HUDEP-2 (cell line): ENCODE results near the gene S100A13.
A peak's percentile ranks its signal among the peaks of the same experiment; 100 is the strongest.
"Not testable (repeated sequence)": the region's sequence is repeated elsewhere in the genome, so short reads cannot be mapped to it uniquely, and the experiment has no call there.

Source experiments
- DNase-seq, 76 experiments: peaks; one replicate each; lab custom pipeline; 2025; ENCODE audit not compliant: unreplicated experiment in 76 of 76; lab: John Stamatoyannopoulos, UW

S100A13 gene

DNA sequence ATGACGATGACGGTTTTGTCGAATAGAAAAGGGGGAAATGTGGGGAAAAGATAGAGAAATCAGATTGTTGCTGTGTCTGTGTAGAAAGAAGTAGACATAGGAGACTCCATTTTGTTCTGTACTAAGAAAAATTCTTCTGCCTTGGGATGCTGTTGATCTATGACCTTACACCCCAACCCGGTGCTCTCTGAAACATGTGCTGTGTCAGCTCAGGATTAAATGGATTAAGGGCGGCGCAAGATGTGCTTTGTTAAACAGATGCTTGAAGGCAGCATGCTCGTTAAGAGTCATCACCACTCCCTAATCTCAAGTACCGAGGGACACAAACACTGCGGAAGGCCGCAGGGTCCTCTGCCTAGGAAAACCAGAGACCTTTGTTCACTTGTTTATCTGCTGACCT, 51.8 kb downstream of the S100A13 start:
- DNase-seq: not testable (repeated sequence)

- not testable (repeated sequence) for DNase-seq
Observed at GRCh38 chr1:153575081-153575491, 52.2 kb downstream of the S100A13 start.

- DNase-seq: no peak
Observed at GRCh38 chr1:153573351-153573750, 54.0 kb downstream of the S100A13 start.

- peak in 68 of 76 experiments; percentile 15 to 78 (median 59) for DNase-seq
Observed at GRCh38 chr1:153572569-153573015, 54.7 kb downstream of the S100A13 start.

GRCh38 chr1:153571706-153572105, 55.6 kb downstream of the S100A13 start:
- DNase-seq: no peak

- DNase-seq: no peak
Observed at GRCh38 chr1:153570874-153571273, 56.4 kb downstream of the S100A13 start.

GRCh38 chr1:153569465-153569864, 57.8 kb downstream of the S100A13 start:
- DNase-seq: no peak
